GM10266 (cell line): ENCODE measurements around the gene KLHL10.
A peak's percentile ranks its signal among the peaks of the same experiment; 100 is the strongest.
"Not testable (repeated sequence)": the region's sequence is repeated elsewhere in the genome, so short reads cannot be mapped to it uniquely, and the experiment has no call there.

Experiments
- DNase-seq: peaks from one replicate; pipeline ENCODE4 v3.0.0; 2012; ENCODE audit errors: extremely low spot score
- TF ChIP-seq, protein P1 (sequence below): IDR thresholded peaks from 2 replicates; pipeline ENCODE4 v1.5.1; 2012; ENCODE audit warnings: mild to moderate bottlenecking, low read depth; ENCODE audit not compliant: control insufficient read depth, insufficient read depth; ENCODE audit errors: missing control alignments

The KLHL10 gene

DNA sequence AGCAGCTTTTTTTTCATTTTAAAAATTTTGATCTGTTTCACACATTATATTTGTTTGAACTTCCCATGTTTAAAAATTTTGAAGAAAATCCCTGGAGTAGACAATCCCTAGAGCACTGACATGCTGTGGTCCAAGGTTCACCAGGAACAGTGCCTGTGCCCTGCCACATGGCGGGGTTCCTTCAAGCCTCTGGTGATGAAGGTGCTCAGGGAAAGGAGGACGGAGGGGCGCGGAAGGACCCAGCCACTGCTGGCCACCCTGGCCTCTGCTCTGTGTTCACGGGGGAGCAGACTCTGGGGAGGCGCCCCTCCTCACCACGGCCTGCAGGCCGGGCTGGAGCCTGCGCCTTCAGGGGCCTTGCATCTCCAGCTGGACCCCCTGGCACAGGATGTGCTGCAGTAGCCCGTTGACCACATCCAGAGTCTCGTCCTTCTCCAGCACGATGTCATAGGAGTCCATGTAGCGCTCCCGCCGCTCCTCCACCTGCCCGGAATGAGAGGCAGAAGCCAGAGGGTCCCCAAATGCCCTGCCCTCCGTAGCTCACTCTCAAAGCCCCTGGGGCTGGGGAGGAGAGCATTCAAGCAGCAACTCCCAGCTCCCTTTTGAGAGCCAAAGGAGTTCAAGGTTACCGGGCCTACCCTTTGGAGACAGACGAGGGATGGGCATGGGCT lies 12.3 kb upstream of the KLHL10 start:
- DNase-seq, result no peak
- TF ChIP-seq, protein P1, sequence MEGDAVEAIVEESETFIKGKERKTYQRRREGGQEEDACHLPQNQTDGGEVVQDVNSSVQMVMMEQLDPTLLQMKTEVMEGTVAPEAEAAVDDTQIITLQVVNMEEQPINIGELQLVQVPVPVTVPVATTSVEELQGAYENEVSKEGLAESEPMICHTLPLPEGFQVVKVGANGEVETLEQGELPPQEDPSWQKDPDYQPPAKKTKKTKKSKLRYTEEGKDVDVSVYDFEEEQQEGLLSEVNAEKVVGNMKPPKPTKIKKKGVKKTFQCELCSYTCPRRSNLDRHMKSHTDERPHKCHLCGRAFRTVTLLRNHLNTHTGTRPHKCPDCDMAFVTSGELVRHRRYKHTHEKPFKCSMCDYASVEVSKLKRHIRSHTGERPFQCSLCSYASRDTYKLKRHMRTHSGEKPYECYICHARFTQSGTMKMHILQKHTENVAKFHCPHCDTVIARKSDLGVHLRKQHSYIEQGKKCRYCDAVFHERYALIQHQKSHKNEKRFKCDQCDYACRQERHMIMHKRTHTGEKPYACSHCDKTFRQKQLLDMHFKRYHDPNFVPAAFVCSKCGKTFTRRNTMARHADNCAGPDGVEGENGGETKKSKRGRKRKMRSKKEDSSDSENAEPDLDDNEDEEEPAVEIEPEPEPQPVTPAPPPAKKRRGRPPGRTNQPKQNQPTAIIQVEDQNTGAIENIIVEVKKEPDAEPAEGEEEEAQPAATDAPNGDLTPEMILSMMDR, result no peak

DNA sequence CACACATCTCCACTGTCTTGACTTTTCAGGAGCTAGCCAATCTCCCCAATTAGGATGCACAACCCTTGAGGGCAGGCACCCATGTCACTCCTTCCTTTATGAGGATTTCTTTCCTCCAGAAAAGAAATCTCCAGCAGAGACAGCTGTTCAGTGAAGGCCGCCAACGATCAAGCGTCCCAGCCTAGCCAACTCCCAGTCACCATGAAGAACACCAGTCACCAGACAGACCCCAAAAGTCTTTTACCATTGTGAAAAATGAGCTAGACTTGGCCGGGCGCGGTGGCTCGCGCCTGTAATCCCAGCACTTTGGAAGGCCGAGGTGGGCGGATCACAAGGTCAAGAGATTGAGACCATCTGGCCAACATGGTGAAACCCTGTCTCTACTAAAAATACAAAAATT lies 7.7 kb upstream of the KLHL10 start:
- not testable (repeated sequence) for DNase-seq

DNA sequence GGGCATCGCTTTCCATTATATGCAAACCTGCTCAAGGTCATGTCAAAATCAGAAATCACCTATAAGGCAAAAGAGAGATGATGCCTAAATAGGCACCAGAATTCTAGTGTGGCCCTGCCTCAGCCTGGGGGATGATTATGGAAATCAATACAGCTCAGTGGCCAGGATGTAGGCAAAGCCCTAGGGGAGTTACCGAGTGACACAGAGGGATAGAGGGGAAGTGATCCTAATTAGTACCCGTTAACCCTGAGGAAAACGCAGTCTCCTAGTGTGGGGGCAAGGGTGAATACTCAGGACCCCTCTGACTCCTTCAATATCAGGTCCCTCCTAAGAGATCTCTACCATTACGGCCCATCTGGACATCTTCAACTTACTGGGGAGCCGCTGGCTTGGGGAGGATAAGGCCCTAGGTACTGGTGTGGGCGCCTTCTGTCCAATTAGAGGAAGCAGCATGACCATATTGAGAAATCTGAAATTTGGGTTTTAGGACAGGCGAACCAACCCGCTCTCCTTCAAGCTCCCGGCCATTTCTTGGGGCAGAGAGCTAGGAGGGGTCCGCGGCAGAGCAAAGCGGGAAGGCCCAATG lies 2.3 kb upstream of the KLHL10 start:
- TF ChIP-seq, protein P1, result no peak
- DNase-seq, result peak; percentile 70

- DNase-seq, result peak; percentile 92
- TF ChIP-seq, protein P1, result no peak
Measured at GRCh38 chr17:41835800-41836549, 1.6 kb upstream of the KLHL10 start, which contains the start of gene NT5C3B. Gene NT5C3B (minus strand): TSS chr17:41836232. CDS start chr17:41836193, 39 bp downstream.

GRCh38 chr17:41836550-41837196 lies 952 bp upstream of the KLHL10 start:
- TF ChIP-seq, protein P1, result no peak
- no peak for DNase-seq

DNA sequence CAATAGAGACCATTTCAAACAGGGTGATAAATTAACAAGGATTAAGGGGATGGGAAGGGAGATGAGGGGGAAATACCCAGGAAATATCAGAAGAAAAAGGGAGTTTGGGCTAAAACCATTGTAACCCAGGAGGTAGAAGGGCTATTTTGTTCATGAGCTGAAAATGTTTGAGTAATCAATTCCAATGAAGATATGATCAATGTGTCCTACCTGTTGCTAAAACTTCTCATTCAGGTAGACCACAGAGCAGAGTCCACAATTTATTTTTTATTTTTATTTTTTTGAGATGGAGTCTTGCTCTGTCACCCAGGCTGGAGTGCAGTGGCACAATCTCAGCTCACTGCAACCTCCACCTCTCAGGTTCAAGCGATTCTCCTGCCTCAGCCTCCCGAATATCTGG lies 1.8 kb downstream of the KLHL10 start:
- not testable (repeated sequence) for DNase-seq

- not testable (repeated sequence) for DNase-seq
Measured at GRCh38 chr17:41840781-41841180, 3.2 kb downstream of the KLHL10 start.

GRCh38 chr17:41844971-41845370 lies 7.3 kb downstream of the KLHL10 start:
- TF ChIP-seq, protein P1, result no peak
- DNase-seq, result no peak
